Caco-2 (cell line): ENCODE measurements around the gene CASZ1. TPM values are rescaled to one million over a fixed set of nuclear protein-coding genes. Genes with fewer than 3 reads are reported as not detected.

Experiments
- BruUV-seq: library from RNA; stranded (reverse); fragments of 400-500 nt; replicated peaks from 2 replicates; lab custom pipeline; 2021; lab: Mats Ljungman, UMichigan
- CTCF ChIA-PET: fragments of 300-600 bp; sonication (Branson Sonifier 250); formaldehyde crosslinking; loops from one replicate; lab custom pipeline; 2022; ENCODE audit warnings: antibody characterized with exemption; lab: Charles Lee
- POLR2A ChIA-PET: fragments of 300-600 bp; sonication (Branson Sonifier 250); formaldehyde crosslinking; loops from one replicate; lab custom pipeline; 2022; ENCODE audit warnings: antibody characterized with exemption; lab: Charles Lee
- DNase-seq, 2 experiments: peaks; one replicate each; pipeline versions ENCODE4 v3.0.0 to v3.0.0-alpha.2; 2020 to 2022
- H3K27me3 ChIP-seq: replicated peaks from 2 replicates; pipeline ENCODE4 v1.6.0; 2011; ENCODE audit warnings: low read length; ENCODE audit not compliant: control insufficient read depth, insufficient read depth
- H3K36me3 ChIP-seq: 2 replicates; pipeline ENCODE4 v1.5.1; 2011; ENCODE audit warnings: low read length; ENCODE audit not compliant: control insufficient read depth, insufficient read depth
- H3K4me1 ChIP-seq: fragments of 250-450 bp; sonication (Bioruptor Pico); 2 replicates; pipeline ENCODE4 v1.5.1; 2020; ENCODE audit warnings: mild to moderate bottlenecking
- H3K4me3 ChIP-seq: 2 replicates; pipeline ENCODE4 v1.5.1; 2011; ENCODE audit warnings: low read depth, mild to moderate bottlenecking, control low read depth, low read length
- H3K9me3 ChIP-seq: fragments of 250-450 bp; sonication (Bioruptor Pico); 2 replicates; pipeline ENCODE4 v1.5.1; 2020; ENCODE audit warnings: mild to moderate bottlenecking, moderate library complexity
- H3K27ac Mint-ChIP-seq: one replicate; pipeline ENCODE4 v1.8.0; 2022; ENCODE audit warnings: mixed read lengths; ENCODE audit not compliant: unreplicated experiment
- H3K27me3 Mint-ChIP-seq: one replicate; pipeline ENCODE4 v1.8.0; 2022; ENCODE audit warnings: mixed read lengths; ENCODE audit not compliant: insufficient read depth, unreplicated experiment
- H3K36me3 Mint-ChIP-seq: one replicate; pipeline ENCODE4 v1.8.0; 2022; ENCODE audit warnings: mild to moderate bottlenecking, mixed read lengths; ENCODE audit not compliant: insufficient read depth, unreplicated experiment
- H3K4me1 Mint-ChIP-seq: one replicate; pipeline ENCODE4 v1.8.0; 2022; ENCODE audit warnings: low read depth, mixed read lengths; ENCODE audit not compliant: unreplicated experiment
- H3K4me3 Mint-ChIP-seq: one replicate; pipeline ENCODE4 v1.8.0; 2022; ENCODE audit warnings: mild to moderate bottlenecking, moderate library complexity, mixed read lengths; ENCODE audit not compliant: unreplicated experiment
- H3K9me3 Mint-ChIP-seq: one replicate; pipeline ENCODE4 v1.8.0; 2022; ENCODE audit warnings: mixed read lengths; ENCODE audit not compliant: unreplicated experiment
- intact Hi-C: fragments of 100-400 bp; cut with micrococcal nuclease; formaldehyde crosslinking; loops from one replicate; pipeline ENCODE4 v1.10.0; 2022; ENCODE audit not compliant: unreplicated experiment
- total RNA-seq: library from RNA; stranded (reverse); gene quantifications from 2 replicates; pipeline ENCODE4 v1.2.3, GENCODE V29; 2022
- TF ChIP-seq, protein P1 (sequence below), 2 experiments: fragments of 200-600 bp in 1 of 2; IDR thresholded peaks; 1 replicate in 1 of 2; 2 replicates in 1 of 2; pipeline versions ENCODE4 v1.5.1 to v1.8.0; 2011 to 2022; ENCODE audit warnings: antibody characterized with exemption in 1 of 2, control low read depth in 1 of 2, inconsistent platforms in 1 of 2, low read depth in 1 of 2, low read length in 1 of 2, mild to moderate bottlenecking in 1 of 2, moderate library complexity in 1 of 2; ENCODE audit not compliant: insufficient read depth in 1 of 2, severe bottlenecking in 1 of 2, unreplicated experiment in 1 of 2

Gene CASZ1
- total RNA-seq, 1 experiment from 2014 or later: 10.9 TPM

DNA sequence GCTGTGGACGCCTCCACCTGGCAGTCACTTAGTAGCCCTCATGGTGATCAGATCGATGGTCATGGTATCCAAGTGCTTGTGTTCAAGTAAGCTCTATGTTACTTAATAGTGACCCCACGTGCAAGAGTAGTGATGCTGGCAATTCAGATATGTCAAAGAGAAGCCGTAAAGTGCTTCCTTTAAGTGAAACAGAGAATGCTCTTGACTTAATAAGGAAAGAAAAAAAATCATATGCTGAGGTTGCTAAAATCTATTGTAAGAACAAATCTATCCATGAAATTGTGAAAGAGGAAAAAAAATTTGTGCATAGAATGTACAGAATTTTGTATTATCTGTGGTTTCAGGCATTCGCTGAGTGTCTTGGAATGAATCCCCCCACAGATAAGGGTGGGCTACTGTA, 207.8 kb downstream of the CASZ1 start:
- POLR2A ChIA-PET: no interaction called here
- DNase-seq: no peak
- Histone ChIP-seq H3K27me3 (no peaks in the 10 kb centered on the region), H3K36me3 (no peaks in the 10 kb centered on the region), H3K9me3 (peaks cover 4% of the 10 kb centered on the region; the same call in 1 of the 2 replicates), H3K4me1 (no peaks in the 10 kb centered on the region; the same call in 1 of the 2 replicates), H3K4me3 (no peak overlapping the region)
- Mint-ChIP-seq H3K4me3 (no peak overlapping the region), H3K36me3 (peaks cover 17% of the 10 kb centered on the region), H3K4me1 (no peaks in the 10 kb centered on the region), H3K27ac (no peak overlapping the region), H3K27me3 (no peaks in the 10 kb centered on the region), H3K9me3 (peaks cover 19% of the 10 kb centered on the region)
- intact Hi-C loops: no loop called here
- BruUV-seq: no TSS peak
- TF ChIP-seq, protein P1, sequence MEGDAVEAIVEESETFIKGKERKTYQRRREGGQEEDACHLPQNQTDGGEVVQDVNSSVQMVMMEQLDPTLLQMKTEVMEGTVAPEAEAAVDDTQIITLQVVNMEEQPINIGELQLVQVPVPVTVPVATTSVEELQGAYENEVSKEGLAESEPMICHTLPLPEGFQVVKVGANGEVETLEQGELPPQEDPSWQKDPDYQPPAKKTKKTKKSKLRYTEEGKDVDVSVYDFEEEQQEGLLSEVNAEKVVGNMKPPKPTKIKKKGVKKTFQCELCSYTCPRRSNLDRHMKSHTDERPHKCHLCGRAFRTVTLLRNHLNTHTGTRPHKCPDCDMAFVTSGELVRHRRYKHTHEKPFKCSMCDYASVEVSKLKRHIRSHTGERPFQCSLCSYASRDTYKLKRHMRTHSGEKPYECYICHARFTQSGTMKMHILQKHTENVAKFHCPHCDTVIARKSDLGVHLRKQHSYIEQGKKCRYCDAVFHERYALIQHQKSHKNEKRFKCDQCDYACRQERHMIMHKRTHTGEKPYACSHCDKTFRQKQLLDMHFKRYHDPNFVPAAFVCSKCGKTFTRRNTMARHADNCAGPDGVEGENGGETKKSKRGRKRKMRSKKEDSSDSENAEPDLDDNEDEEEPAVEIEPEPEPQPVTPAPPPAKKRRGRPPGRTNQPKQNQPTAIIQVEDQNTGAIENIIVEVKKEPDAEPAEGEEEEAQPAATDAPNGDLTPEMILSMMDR (IDR thresholded peaks at IDR 0.05; ENCODE audit: insufficient read depth in 1 of 2, low read depth in 1 of 2, low read length in 1 of 2, severe bottlenecking in 1 of 2, unreplicated experiment in 1 of 2): no peak
- CTCF ChIA-PET: no interaction called here

Other genes starting within 250 kb of the CASZ1 start
- 177 and 181 TPM in 2 replicates for gene TARDBP, start 216.0 kb upstream of the CASZ1 start, total RNA-seq